ENCODE results near the gene TTBK1.

- TF ChIP-seq CTCF (IDR thresholded peaks at IDR 0.05) (no peak), POLR2A (IDR thresholded peaks at IDR 0.05) (no peak)
Measured at GRCh38 chr6:43223175-43223574, 20.1 kb upstream of the TTBK1 start.

Measured in body of pancreas (tissue), 4 donors.